ENCODE data around the gene IGF2BP3.
"Not testable (repeated sequence)": the region's sequence is repeated elsewhere in the genome, so short reads cannot be mapped to it uniquely, and the experiment has no call there.

Gene IGF2BP3

GRCh38 chr7:23336799-23337283 lies 133.4 kb downstream of the IGF2BP3 start:
- no peak for DNase-seq

- no peak for DNase-seq
Measured at GRCh38 chr7:23336086-23336485, 134.2 kb downstream of the IGF2BP3 start.

- no peak for DNase-seq
Measured at GRCh38 chr7:23335621-23336020, 134.7 kb downstream of the IGF2BP3 start.

GRCh38 chr7:23335136-23335535 lies 135.2 kb downstream of the IGF2BP3 start:
- DNase-seq, result no peak

DNA sequence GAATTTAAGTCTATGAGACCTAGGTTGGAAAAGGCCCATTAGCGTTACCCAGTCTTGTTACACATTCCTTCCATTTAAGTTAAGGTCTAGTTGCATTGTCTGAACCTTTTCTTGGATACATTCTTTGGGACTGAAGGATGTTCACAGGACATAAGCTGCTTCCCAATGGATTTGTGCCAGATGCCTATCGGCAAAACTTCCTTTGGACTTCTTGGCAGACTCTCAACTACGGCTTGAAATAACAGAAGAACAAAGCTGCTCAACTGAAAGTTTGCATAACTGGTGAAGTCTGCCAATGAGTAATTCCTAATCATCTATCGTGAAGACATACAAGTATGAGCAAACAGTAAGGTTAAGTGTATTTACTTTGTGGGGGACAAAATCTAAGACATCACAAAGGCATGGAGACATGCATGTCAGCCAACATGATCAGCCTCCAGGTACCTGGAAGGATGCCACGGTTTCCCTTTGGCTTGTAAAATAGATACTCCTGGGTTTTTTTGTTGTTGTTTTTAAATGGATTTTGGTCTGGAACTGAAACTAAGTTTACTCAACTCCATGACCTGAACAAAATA lies 135.7 kb downstream of the IGF2BP3 start:
- peak; percentile 60 for DNase-seq

DNA sequence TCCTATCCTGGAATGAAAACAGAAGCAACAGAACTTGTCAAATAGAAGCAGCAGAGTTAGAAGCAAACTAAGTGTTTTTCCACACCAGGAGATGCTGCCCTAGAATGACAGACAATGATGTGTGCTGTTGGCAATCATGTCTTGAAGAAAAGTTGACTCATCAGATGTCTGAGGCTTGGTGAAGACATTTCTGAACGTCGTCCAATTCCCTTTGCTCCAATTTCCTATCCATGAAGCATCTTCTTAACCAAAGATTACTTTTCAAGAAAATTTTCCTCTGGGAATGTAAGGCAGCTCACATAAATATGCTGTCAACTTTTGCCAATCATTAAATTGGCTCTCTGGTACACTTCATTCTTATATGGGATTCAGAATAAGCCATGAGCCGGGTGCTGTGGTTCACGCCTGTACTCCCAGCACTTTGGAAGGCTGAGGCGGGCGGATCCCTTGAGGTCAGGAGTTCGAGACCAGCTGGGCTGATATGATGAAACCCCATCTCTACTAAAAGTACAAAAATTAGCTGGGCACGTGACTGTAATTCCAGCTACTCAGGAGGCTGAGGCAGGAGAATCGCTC lies 136.5 kb downstream of the IGF2BP3 start:
- no peak for DNase-seq

GRCh38 chr7:23332910-23333612 lies 137.2 kb downstream of the IGF2BP3 start:
- peak; percentile 39 for DNase-seq

- no peak for DNase-seq
Measured at GRCh38 chr7:23332193-23332592, 138.1 kb downstream of the IGF2BP3 start.

GRCh38 chr7:23331132-23331531 lies 139.2 kb downstream of the IGF2BP3 start:
- DNase-seq, result no peak

DNA sequence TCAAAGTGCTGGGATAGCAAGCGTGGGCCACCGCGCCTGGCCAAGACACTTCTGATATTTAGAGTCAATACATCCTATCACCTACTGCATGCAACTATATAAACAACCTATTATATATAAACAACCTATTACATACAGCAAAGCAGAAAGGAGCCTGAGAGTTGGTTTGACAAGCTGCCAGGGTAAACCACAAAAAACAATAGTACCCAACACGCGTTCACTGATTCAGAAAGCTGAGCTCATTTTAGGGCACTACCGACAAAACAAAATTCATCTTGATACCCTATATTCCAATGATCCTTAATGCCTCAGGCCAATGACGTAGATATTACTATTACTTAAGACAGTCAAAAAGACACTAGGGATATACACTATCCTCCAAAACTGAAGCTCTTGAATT lies 154.9 kb downstream of the IGF2BP3 start:
- DNase-seq, result no peak

DNA sequence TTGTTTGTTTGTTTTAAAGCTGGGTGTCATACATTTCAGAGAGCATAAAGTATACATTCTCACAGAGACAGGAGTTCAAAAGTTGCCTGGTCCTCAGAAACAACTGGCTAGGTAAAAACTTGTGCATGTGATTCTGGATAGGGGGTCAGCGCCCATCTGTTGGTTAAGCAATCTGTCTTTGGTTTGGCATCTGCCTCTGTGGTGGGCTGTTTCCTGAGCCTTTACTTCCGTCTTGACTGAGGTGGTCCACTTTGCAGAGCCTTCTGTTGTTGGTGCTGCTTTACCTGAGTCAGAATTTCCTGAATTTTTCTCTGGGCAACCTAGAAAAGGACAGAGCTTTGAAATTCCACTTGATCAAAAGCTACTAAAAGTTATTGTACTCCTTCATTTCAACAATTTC lies 158.2 kb downstream of the IGF2BP3 start:
- not testable (repeated sequence) for DNase-seq

GRCh38 chr7:23308754-23309153 lies 161.5 kb downstream of the IGF2BP3 start:
- DNase-seq, result no peak

DNA sequence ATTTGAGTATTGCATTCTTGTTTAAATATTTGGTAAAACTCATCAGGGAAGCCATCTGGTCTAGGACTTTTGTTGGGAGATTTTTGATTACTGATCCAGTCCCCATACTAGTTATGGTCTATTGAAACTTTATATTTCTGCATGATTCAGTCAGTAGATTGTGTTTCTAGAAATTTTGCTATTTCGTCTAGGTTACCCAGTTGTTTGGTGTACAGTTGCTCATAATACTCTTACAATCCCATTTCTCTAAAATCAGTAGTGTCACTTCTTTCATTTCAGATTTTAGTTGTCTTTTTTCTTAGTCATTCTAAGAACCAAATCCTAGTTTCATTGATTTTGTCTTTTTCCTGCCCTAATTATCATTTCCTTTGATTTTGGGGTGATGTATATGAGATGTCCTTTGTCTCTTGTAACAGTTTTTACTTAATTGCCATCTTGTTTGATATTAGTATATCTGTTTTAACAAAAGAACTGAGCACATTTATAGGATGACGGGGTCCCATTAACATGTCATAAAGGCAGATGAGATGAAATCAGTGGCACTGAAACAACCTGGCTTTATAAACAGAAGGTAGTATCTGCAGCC lies 163.3 kb downstream of the IGF2BP3 start:
- DNase-seq, result no peak

GRCh38 chr7:23299770-23300300 lies 170.5 kb downstream of the IGF2BP3 start:
- no peak for DNase-seq

- peak; percentile 99 for DNase-seq
Measured at GRCh38 chr7:23298885-23299769, 171.2 kb downstream of the IGF2BP3 start, which contains the start of gene MALSU1. Gene MALSU1 (plus strand): TSS chr7:23299339. CDS start chr7:23299353, 14 bp downstream.

- peak; percentile 27 for DNase-seq
Measured at GRCh38 chr7:23298141-23298881, 172.0 kb downstream of the IGF2BP3 start.

GRCh38 chr7:23295401-23295697 lies 174.9 kb downstream of the IGF2BP3 start:
- no peak for DNase-seq

GRCh38 chr7:23294549-23295400 lies 175.5 kb downstream of the IGF2BP3 start:
- no peak for DNase-seq

GRCh38 chr7:23293500-23294073 lies 176.7 kb downstream of the IGF2BP3 start:
- DNase-seq, result no peak

DNA sequence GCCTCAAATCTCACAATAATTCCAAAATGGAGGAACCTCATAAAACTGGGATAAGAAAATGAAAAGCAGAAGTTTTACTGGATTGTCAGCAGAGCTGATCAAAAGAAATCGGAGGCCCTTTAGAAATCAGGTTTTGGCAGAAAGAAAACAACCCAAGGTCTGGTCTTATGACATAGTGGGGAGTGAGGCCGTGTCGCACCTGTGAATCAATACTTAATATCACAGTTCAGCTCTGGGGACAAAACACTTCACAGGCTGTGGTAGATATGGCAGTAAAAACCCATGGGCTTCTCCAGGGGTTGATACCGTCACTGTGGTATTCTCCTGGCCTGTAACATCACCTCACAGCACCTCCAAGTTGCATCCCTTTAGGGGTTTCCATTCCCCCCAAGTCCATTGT lies 177.7 kb downstream of the IGF2BP3 start:
- DNase-seq, result no peak
